MM.1S (cell line): ENCODE measurements around the gene FGF18.

Experiments used
- DNase-seq: peaks from one replicate; pipeline ENCODE4 v3.0.0-alpha.2; 2015
- H2AFZ ChIP-seq: fragments of 300-600 bp; sonication (generic); 2 replicates; pipeline ENCODE4 v1.6.0; 2016; ENCODE audit warnings: antibody characterized with exemption, low read length
- H3F3A ChIP-seq: fragments of 300-600 bp; sonication (generic); 2 replicates; pipeline ENCODE4 v1.6.1; 2016; ENCODE audit warnings: mild to moderate bottlenecking, antibody characterized with exemption, low read length, moderate library complexity, mixed read lengths; ENCODE audit not compliant: insufficient read depth
- H3K27ac ChIP-seq: fragments of 300-600 bp; sonication (generic); 2 replicates; pipeline ENCODE4 v1.5.1; 2016; ENCODE audit warnings: mild to moderate bottlenecking, low read length
- H3K27me3 ChIP-seq: fragments of 300-600 bp; sonication (generic); replicated peaks from 2 replicates; pipeline ENCODE4 v1.6.0; 2016; ENCODE audit warnings: low read length; ENCODE audit not compliant: insufficient read depth
- H3K36me3 ChIP-seq: fragments of 300-600 bp; sonication (generic); replicated peaks from 2 replicates; pipeline ENCODE4 v1.6.1; 2016; ENCODE audit warnings: mild to moderate bottlenecking, low read length, mixed read lengths; ENCODE audit not compliant: insufficient read depth
- H3K4me1 ChIP-seq: fragments of 300-600 bp; sonication (generic); 2 replicates; pipeline ENCODE4 v1.6.1; 2016; ENCODE audit warnings: low read length, mixed read lengths
- H3K4me2 ChIP-seq: fragments of 300-600 bp; sonication (generic); 2 replicates; pipeline ENCODE4 v1.6.0; 2016; ENCODE audit warnings: low read depth, low read length
- H3K4me3 ChIP-seq: fragments of 300-600 bp; sonication (generic); 2 replicates; pipeline ENCODE4 v1.5.1; 2016; ENCODE audit warnings: low read length, mixed read lengths
- H3K79me2 ChIP-seq: fragments of 300-600 bp; sonication (generic); 2 replicates; pipeline ENCODE4 v1.6.1; 2016; ENCODE audit warnings: mixed run types, low read length, mixed read lengths
- H3K9ac ChIP-seq: fragments of 300-600 bp; sonication (generic); 2 replicates; pipeline ENCODE4 v1.6.1; 2016; ENCODE audit warnings: low read length, mixed read lengths
- H3K9me2 ChIP-seq: fragments of 300-600 bp; sonication (generic); replicated peaks from 2 replicates; pipeline ENCODE4 v1.6.1; 2016; ENCODE audit warnings: mild to moderate bottlenecking, low read length, mixed read lengths; ENCODE audit not compliant: insufficient read depth
- H3K9me3 ChIP-seq: fragments of 300-600 bp; sonication (generic); replicated peaks from 2 replicates; pipeline ENCODE4 v1.6.1; 2016; ENCODE audit warnings: mild to moderate bottlenecking, low read length, mixed read lengths; ENCODE audit not compliant: insufficient read depth
- H4K20me1 ChIP-seq: fragments of 300-600 bp; sonication (generic); 2 replicates; pipeline ENCODE4 v1.6.1; 2016; ENCODE audit warnings: mild to moderate bottlenecking, low read length, moderate library complexity, mixed read lengths; ENCODE audit not compliant: insufficient read depth
- EZH2 ChIP-seq: fragments of 300-600 bp; sonication (generic); optimal IDR thresholded peaks from 2 replicates; pipeline ENCODE3; 2017; ENCODE audit warnings: low read depth, mild to moderate bottlenecking, antibody characterized with exemption, low read length, mixed read lengths
- EZH2phosphoT487 ChIP-seq: fragments of 300-600 bp; sonication (generic); IDR thresholded peaks from 2 replicates; pipeline ENCODE4 v1.6.1; 2018; ENCODE audit warnings: antibody characterized with exemption, low read length
- TF ChIP-seq, protein P1 (sequence below): fragments of 300-600 bp; sonication (generic); IDR thresholded peaks from 2 replicates; pipeline ENCODE4 v1.5.1; 2016; ENCODE audit warnings: antibody characterized with exemption, low read length, mixed read lengths

Gene FGF18

DNA sequence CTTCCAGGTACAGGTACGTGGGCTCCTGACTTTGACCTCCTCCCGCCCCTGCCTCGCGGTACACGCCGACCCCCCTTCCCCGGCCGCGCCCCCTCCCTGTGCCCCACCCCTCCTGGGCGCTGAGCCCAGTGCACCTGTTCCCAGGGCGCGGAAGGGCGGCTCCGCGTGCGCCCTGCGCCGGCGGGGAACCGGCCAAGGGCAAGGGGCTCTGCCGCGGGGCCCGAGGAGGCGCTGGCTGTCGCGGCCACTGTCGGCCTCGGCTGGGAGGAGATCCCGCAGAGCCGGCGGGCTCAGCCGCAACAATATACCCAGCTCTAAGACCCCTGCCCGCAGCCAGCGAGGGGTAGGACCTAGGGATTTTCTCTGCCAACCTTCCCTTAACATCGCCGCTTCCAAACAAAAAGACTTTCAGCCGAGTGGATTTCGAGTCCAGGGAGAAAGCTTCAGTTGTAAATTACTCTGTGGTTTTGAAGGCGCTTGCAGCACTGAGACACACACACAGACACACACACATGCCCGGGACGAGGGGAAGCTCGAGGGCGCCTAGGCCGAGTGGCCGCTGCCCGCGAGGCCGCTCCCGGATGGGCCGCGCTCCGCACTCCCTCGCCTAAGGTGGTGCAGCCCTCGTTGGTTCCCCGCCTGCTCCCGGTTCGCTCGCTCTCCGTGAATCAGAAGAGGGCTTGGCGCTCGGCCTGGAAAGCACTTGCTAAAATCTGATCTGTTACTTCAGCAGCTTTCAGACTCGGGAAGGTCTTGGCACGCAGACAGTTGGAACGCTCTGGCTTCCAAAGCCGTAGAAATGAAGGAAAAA, 1.2 kb downstream of the FGF18 start:
- Histone ChIP-seq H3K9ac (no peak overlapping the region), H3K79me2 (no peaks in the 10 kb centered on the region), H3K9me3 (no peaks in the 10 kb centered on the region), H4K20me1 (peaks cover 15% of the 10 kb centered on the region), H3K4me1 (peaks cover 11% of the 10 kb centered on the region), H3K9me2 (no peaks in the 10 kb centered on the region), H2AFZ (no peak overlapping the region), H3K36me3 (no peaks in the 10 kb centered on the region), H3K4me3 (no peak overlapping the region), H3F3A (peaks cover 21% of the 10 kb centered on the region; the same call in 1 of the 2 replicates), H3K27me3 (0 out of 2 replicates have a peak, but pooled peaks cover 7% of the 10 kb centered on the region), H3K4me2 (no peak overlapping the region), H3K27ac (no peak overlapping the region)
- TF ChIP-seq EZH2 (no peak), EZH2phosphoT487 (no peak)
- TF ChIP-seq, protein P1, sequence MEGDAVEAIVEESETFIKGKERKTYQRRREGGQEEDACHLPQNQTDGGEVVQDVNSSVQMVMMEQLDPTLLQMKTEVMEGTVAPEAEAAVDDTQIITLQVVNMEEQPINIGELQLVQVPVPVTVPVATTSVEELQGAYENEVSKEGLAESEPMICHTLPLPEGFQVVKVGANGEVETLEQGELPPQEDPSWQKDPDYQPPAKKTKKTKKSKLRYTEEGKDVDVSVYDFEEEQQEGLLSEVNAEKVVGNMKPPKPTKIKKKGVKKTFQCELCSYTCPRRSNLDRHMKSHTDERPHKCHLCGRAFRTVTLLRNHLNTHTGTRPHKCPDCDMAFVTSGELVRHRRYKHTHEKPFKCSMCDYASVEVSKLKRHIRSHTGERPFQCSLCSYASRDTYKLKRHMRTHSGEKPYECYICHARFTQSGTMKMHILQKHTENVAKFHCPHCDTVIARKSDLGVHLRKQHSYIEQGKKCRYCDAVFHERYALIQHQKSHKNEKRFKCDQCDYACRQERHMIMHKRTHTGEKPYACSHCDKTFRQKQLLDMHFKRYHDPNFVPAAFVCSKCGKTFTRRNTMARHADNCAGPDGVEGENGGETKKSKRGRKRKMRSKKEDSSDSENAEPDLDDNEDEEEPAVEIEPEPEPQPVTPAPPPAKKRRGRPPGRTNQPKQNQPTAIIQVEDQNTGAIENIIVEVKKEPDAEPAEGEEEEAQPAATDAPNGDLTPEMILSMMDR = no peak
- DNase-seq = no peak

DNA sequence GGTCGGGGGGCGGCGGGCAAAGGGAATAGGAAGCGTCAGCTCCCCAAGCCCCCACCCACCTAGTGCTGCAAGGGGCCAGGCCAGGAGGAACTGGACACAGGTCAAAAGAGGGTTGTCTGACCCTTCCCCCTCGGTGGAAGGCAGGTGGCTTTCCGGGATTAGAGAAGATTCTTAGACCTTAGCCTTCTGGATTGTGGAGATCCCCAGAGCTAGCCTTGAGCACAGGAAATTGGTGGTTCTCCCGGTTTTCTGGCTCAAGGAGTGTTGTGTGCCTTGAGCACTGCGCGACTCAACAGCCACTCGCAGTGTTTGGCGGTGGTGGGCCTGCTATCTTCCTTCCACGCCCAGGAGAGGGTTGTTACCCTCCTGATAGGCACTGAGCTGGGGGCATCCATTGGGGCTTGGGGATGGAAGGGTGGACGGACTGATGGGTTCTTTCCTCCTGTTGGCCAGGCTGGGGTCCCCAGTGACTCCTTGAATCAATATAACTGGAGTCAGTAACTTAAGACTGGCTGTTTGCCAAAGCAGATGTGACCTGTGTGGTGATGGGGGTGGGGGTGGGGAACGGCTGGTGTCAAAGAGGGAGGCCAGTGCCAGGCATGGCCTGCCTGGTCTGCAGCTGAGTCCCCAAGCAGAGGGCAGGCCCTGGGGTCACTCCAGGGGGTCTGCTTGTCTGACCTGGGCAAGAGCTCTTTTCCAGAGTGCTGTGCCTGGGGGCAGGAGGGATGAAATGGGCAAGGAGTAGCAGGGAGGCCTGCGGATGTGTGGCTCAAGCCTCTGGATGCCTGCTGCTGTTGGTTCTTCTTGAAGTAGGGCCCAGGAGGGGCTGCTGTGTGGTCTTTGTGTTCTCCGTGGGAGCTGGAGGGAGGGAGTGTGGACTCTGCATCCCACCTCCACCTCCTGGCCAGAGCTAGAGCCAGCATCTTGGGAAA, 2.1 kb downstream of the FGF18 start:
- no peaks in the 10 kb centered on the region for H3K36me3 ChIP-seq
- H3K4me1 ChIP-seq = peaks cover 11% of the 10 kb centered on the region
- H3K4me3 ChIP-seq = no peak overlapping the region
- no peaks in the 10 kb centered on the region for H3K9me2 ChIP-seq
- 0 out of 2 replicates have a peak, but pooled peaks cover 7% of the 10 kb centered on the region for H3K27me3 ChIP-seq
- H3K4me2 ChIP-seq = no peak overlapping the region
- no peak for DNase-seq
- peaks cover 21% of the 10 kb centered on the region; the same call in 1 of the 2 replicates for H3F3A ChIP-seq
- peaks cover 15% of the 10 kb centered on the region for H4K20me1 ChIP-seq
- TF ChIP-seq, protein P1 = no peak
- no peak for TF ChIP-seq EZH2phosphoT487
- TF ChIP-seq EZH2 = no peak
- no peak overlapping the region for H3K27ac ChIP-seq
- no peaks in the 10 kb centered on the region for H3K79me2 ChIP-seq
- no peaks in the 10 kb centered on the region for H3K9me3 ChIP-seq
- H3K9ac ChIP-seq = no peak overlapping the region
- H2AFZ ChIP-seq = no peak overlapping the region

DNA sequence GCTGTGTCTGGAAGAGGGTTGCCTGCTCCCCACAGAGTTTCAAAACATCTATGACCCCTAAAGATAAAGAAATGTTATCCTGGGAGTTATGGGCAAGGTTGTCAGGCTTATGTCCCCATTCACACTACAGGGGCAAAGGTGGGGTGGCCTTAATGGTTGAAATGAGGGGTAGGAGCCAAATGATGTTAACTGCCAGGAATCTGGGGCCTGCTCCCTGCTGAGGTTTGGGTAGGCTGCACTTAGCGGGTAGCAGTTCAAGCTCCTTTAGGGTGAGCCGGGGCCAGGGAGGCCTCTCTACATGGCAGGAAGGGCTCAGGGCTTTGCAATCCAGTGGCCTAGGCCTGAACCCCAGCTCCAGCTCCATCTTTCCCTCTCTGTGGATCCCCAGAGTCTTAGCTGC, 3.0 kb downstream of the FGF18 start:
- TF ChIP-seq, protein P1 = no peak
- no peak for TF ChIP-seq EZH2
- TF ChIP-seq EZH2phosphoT487 = no peak
- Histone ChIP-seq H3K9me2 (no peaks in the 10 kb centered on the region), H3K4me1 (peaks cover 11% of the 10 kb centered on the region), H3K36me3 (no peaks in the 10 kb centered on the region), H3K9me3 (no peaks in the 10 kb centered on the region), H3K4me3 (no peak overlapping the region), H3K27ac (no peak overlapping the region), H2AFZ (no peak overlapping the region), H3K27me3 (0 out of 2 replicates have a peak, but pooled peaks cover 7% of the 10 kb centered on the region), H4K20me1 (peaks cover 13% of the 10 kb centered on the region), H3K9ac (no peak overlapping the region), H3F3A (peaks cover 12% of the 10 kb centered on the region; the same call in 1 of the 2 replicates), H3K4me2 (no peak overlapping the region), H3K79me2 (no peaks in the 10 kb centered on the region)
- no peak for DNase-seq
